H1 (cell line): ENCODE measurements around the gene VOPP1.

Experiments
- BRCA1 ChIP-seq: IDR thresholded peaks from 2 replicates; pipeline ENCODE4 v1.6.1; 2012; ENCODE audit warnings: low read depth, low read length, improper control_type of control experiment
- EP300 ChIP-seq, 2 experiments: IDR thresholded peaks; 1 replicate in 1 of 2; 2 replicates in 1 of 2; pipeline ENCODE4 v1.6.1; 2011 to 2012; ENCODE audit warnings: low read depth in 2 of 2, low read length in 2 of 2, mild to moderate bottlenecking in 2 of 2, borderline replicate concordance in 1 of 2, inconsistent platforms in 1 of 2, moderate library complexity in 1 of 2
- JUND ChIP-seq: IDR thresholded peaks from 2 replicates; pipeline ENCODE4 v1.6.1; 2011; ENCODE audit warnings: mild to moderate bottlenecking, improper control_type of control experiment, low read length
- KDM1A ChIP-seq: fragments of 200-600, 300-600 bp; sonication (generic); IDR thresholded peaks from 2 replicates; pipeline ENCODE4 v1.7.1; 2016; ENCODE audit warnings: mild to moderate bottlenecking, low read length, borderline replicate concordance
- NRF1 ChIP-seq: IDR thresholded peaks from 2 replicates; pipeline ENCODE4 v1.6.1; 2011; ENCODE audit warnings: mild to moderate bottlenecking, low read depth, low read length, improper control_type of control experiment
- POLR2A ChIP-seq, 2 experiments: IDR thresholded peaks; 1 replicate in 1 of 2; 2 replicates in 1 of 2; pipeline ENCODE4 v1.6.1; 2011; ENCODE audit warnings: low read depth in 2 of 2, low read length in 2 of 2, mild to moderate bottlenecking in 2 of 2; ENCODE audit errors: control extremely low read depth in 1 of 2
- POLR2AphosphoS5 ChIP-seq: IDR thresholded peaks from 2 replicates; pipeline ENCODE4 v1.6.1; 2011; ENCODE audit warnings: low read depth, low read length
- POU5F1 ChIP-seq: IDR thresholded peaks from 2 replicates; pipeline ENCODE4 v1.6.1; 2011; ENCODE audit warnings: low read depth, mild to moderate bottlenecking, low read length, moderate library complexity
- RAD21 ChIP-seq, 2 experiments: IDR thresholded peaks in 1 of 2; conservative IDR thresholded peaks in 1 of 2; 2 replicates each; pipeline ENCODE4 v1.6.1; 2011; ENCODE audit warnings: low read depth in 2 of 2, low read length in 2 of 2, improper control_type of control experiment in 1 of 2, inconsistent platforms in 1 of 2, mild to moderate bottlenecking in 1 of 2, moderate library complexity in 1 of 2
- RNF2 ChIP-seq: fragments of 200-900, 300-1000 bp; sonication (generic); IDR thresholded peaks from 2 replicates; pipeline ENCODE4 v1.7.1; 2016; ENCODE audit warnings: borderline replicate concordance, low read depth, mild to moderate bottlenecking, antibody characterized with exemption, low read length; ENCODE audit not compliant: poor library complexity, severe bottlenecking; ENCODE audit errors: missing control alignments
- TCF12 ChIP-seq: IDR thresholded peaks from 2 replicates; pipeline ENCODE4 v1.6.1; 2011; ENCODE audit warnings: low read depth, mild to moderate bottlenecking, low read length
- TF ChIP-seq, protein P1 (sequence below), 3 experiments: IDR thresholded peaks; 1 replicate in 2 of 3; 2 replicates in 1 of 3; pipeline versions ENCODE4 v1.5.1 to v1.6.1; 2011; ENCODE audit warnings: low read length in 3 of 3, mild to moderate bottlenecking in 3 of 3, inconsistent platforms in 2 of 3, low read depth in 1 of 3, moderate library complexity in 1 of 3; ENCODE audit not compliant: insufficient read depth in 1 of 3; ENCODE audit errors: control extremely low read depth in 1 of 3
- TF ChIP-seq, protein P2 (sequence below): IDR thresholded peaks from 2 replicates; pipeline ENCODE4 v1.6.1; 2011; ENCODE audit warnings: low read depth, mild to moderate bottlenecking, low read length; ENCODE audit not compliant: insufficient read depth
- TF ChIP-seq, protein P3 (sequence below): IDR thresholded peaks from 2 replicates; pipeline ENCODE4 v1.6.1; 2012; ENCODE audit warnings: low read length, inconsistent platforms

DNA sequence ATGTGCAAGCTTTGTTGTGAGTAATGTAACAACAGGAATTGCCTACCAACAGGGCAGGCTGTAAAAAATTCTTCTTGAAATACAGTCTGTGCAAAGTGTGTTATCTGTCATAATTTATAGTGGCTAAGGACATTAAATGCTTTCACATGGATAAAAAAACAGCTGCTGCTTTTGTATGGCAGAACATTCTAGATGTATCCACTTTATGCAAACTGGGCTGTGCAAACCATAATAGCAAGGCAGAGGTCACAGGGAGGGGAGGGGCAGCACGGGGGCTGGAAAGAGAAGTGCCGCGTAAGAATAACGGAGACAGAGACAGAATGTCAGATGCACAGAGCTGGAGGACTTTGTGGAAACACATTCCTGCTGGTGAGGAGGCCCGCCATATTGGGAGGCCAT is 86.1 kb downstream of the VOPP1 start:
- TF ChIP-seq, protein P1, sequence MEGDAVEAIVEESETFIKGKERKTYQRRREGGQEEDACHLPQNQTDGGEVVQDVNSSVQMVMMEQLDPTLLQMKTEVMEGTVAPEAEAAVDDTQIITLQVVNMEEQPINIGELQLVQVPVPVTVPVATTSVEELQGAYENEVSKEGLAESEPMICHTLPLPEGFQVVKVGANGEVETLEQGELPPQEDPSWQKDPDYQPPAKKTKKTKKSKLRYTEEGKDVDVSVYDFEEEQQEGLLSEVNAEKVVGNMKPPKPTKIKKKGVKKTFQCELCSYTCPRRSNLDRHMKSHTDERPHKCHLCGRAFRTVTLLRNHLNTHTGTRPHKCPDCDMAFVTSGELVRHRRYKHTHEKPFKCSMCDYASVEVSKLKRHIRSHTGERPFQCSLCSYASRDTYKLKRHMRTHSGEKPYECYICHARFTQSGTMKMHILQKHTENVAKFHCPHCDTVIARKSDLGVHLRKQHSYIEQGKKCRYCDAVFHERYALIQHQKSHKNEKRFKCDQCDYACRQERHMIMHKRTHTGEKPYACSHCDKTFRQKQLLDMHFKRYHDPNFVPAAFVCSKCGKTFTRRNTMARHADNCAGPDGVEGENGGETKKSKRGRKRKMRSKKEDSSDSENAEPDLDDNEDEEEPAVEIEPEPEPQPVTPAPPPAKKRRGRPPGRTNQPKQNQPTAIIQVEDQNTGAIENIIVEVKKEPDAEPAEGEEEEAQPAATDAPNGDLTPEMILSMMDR (IDR thresholded peaks at IDR 0.05; ENCODE audit: control extremely low read depth in 1 of 3, insufficient read depth in 1 of 3, low read depth in 1 of 3, low read length in 3 of 3), result no peak
- no peak for TF ChIP-seq NRF1
- TF ChIP-seq, protein P2, sequence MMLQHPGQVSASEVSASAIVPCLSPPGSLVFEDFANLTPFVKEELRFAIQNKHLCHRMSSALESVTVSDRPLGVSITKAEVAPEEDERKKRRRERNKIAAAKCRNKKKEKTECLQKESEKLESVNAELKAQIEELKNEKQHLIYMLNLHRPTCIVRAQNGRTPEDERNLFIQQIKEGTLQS, result no peak
- no peak for TF ChIP-seq KDM1A
- no peak for TF ChIP-seq RAD21 (IDR thresholded peaks at IDR 0.05 in 1 of 2, conservative IDR thresholded peaks at IDR 0.05 in 1 of 2; ENCODE audit: low read depth in 2 of 2, low read length in 2 of 2)
- TF ChIP-seq POLR2A (IDR thresholded peaks at IDR 0.05; ENCODE audit: control extremely low read depth in 1 of 2, low read depth in 2 of 2, low read length in 2 of 2), result no peak
- no peak for TF ChIP-seq RNF2
- TF ChIP-seq JUND, result no peak
- no peak for TF ChIP-seq POU5F1
- TF ChIP-seq POLR2AphosphoS5, result no peak
- TF ChIP-seq EP300 (IDR thresholded peaks at IDR 0.05; ENCODE audit: borderline replicate concordance in 1 of 2, low read depth in 2 of 2, low read length in 2 of 2), result no peak
- no peak for TF ChIP-seq TCF12
- TF ChIP-seq, protein P3, sequence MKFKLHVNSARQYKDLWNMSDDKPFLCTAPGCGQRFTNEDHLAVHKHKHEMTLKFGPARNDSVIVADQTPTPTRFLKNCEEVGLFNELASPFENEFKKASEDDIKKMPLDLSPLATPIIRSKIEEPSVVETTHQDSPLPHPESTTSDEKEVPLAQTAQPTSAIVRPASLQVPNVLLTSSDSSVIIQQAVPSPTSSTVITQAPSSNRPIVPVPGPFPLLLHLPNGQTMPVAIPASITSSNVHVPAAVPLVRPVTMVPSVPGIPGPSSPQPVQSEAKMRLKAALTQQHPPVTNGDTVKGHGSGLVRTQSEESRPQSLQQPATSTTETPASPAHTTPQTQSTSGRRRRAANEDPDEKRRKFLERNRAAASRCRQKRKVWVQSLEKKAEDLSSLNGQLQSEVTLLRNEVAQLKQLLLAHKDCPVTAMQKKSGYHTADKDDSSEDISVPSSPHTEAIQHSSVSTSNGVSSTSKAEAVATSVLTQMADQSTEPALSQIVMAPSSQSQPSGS, result no peak
- TF ChIP-seq BRCA1, result no peak
